Measurements from ENCODE around the gene PSMC5. TPM values are rescaled to one million over a fixed set of nuclear protein-coding genes. Genes with fewer than 3 reads are reported as not detected.
A peak's percentile ranks its signal among the peaks of the same experiment; 100 is the strongest.

The PSMC5 gene
- 106 TPM for polyA plus RNA-seq
- long read RNA-seq, donor 1, transcript PSMC5-201 (12 exons, 1,579 nt): major isoform, 22 of 24 reads
- long read RNA-seq, donor 1, partial matches to known transcripts: 0 of 24 reads
- long read RNA-seq, donor 1, other reads (novel, unspliced or antisense): 0 of 24 reads
- long read RNA-seq, donor 2, transcript PSMC5-201 (12 exons, 1,579 nt): major isoform, 41 of 190 reads
- long read RNA-seq, donor 2, transcript PSMC5-218 (2 exons, 576 nt): minor isoform, 6 of 190 reads
- long read RNA-seq, donor 2, partial matches to known transcripts: 130 of 190 reads
- long read RNA-seq, donor 2, other reads (novel, unspliced or antisense): 7 of 190 reads
- long read RNA-seq, donor 3: 0 reads
- long read RNA-seq, donor 4, partial matches to known transcripts: 0 of 6 reads
- long read RNA-seq, donor 4, other reads (novel, unspliced or antisense): 0 of 6 reads
- long read RNA-seq, donor 5, transcript PSMC5-201 (12 exons, 1,579 nt): major isoform, 20 of 23 reads
- long read RNA-seq, donor 5, partial matches to known transcripts: 0 of 23 reads
- long read RNA-seq, donor 5, other reads (novel, unspliced or antisense): 0 of 23 reads
- long read RNA-seq, donor 6, transcript PSMC5-201 (12 exons, 1,579 nt): major isoform, 28 of 51 reads
- long read RNA-seq, donor 6, transcript PSMC5-218 (2 exons, 576 nt): minor isoform, 6 of 51 reads
- long read RNA-seq, donor 6, partial matches to known transcripts: 12 of 51 reads
- long read RNA-seq, donor 6, other reads (novel, unspliced or antisense): 0 of 51 reads
- long read RNA-seq, donor 7, transcript PSMC5-201 (12 exons, 1,579 nt): major isoform, 21 of 33 reads
- long read RNA-seq, donor 7, partial matches to known transcripts: 5 of 33 reads
- long read RNA-seq, donor 7, other reads (novel, unspliced or antisense): 0 of 33 reads
- long read RNA-seq, donor 8, transcript PSMC5-218 (2 exons, 576 nt): minor isoform, 5 of 75 reads
- long read RNA-seq, donor 8, transcript PSMC5-201 (12 exons, 1,579 nt): major isoform, 48 of 75 reads
- long read RNA-seq, donor 8, partial matches to known transcripts: 16 of 75 reads
- long read RNA-seq, donor 8, other reads (novel, unspliced or antisense): 0 of 75 reads
- long read RNA-seq, donor 9, transcript PSMC5-212 (11 exons, 1,474 nt): minor isoform, 6 of 37 reads
- long read RNA-seq, donor 9, transcript PSMC5-201 (12 exons, 1,579 nt): major isoform, 27 of 37 reads
- long read RNA-seq, donor 9, partial matches to known transcripts: 0 of 37 reads
- long read RNA-seq, donor 9, other reads (novel, unspliced or antisense): 0 of 37 reads
- long read RNA-seq, donor 10, transcript PSMC5-201 (12 exons, 1,579 nt): major isoform, 28 of 47 reads
- long read RNA-seq, donor 10, partial matches to known transcripts: 12 of 47 reads
- long read RNA-seq, donor 10, other reads (novel, unspliced or antisense): 0 of 47 reads
- long read RNA-seq, donor 11, transcript PSMC5-201 (12 exons, 1,579 nt): major isoform, 36 of 48 reads
- long read RNA-seq, donor 11, partial matches to known transcripts: 5 of 48 reads
- long read RNA-seq, donor 11, other reads (novel, unspliced or antisense): 0 of 48 reads

- peaks cover 65% of the 10 kb centered on the region for H3K36me3 ChIP-seq (ENCODE audit: control insufficient read depth, insufficient read depth, low read length)
These were observed at the start of gene PSMC5, which contains the start of gene FTSJ3 for GRCh38 chr17:63827002-63827800. PSMC5 (plus strand) TSS chr17:63827431; CDS start chr17:63827491, 60 bp downstream. FTSJ3 (minus strand) TSS chr17:63827663; CDS start chr17:63826902, 761 bp downstream.

DNA sequence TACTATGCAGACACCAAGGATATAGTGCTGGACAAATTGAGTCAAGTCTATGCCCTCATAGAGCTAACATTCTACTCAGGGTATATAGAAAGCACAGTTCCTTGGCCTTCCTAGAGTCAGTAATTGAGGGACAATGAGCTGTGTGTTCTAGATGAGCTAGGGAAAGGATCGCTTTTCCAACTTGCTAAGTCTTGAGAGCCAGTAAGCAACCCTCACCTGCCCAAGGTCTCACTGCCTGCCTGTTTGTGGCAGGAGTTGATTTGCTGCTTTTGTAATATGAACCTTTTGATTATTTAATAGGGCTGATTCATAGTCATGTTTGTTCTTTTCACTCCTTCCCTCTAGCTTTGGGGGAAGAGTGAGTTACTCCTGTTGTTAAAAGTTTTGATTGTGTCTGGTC is 46.7 kb upstream of the PSMC5 start:
- H3K27me3 ChIP-seq (ENCODE audit: control insufficient read depth, insufficient read depth, low read length): no peaks in the 10 kb centered on the region
- H3K27ac ChIP-seq (ENCODE audit: low read length): no peak overlapping the region
- DNase-seq: no peak
- H3K36me3 ChIP-seq (ENCODE audit: control insufficient read depth, insufficient read depth, low read length): peaks cover 24% of the 10 kb centered on the region
- WGBS (ENCODE audit: insufficient coverage, low lambda C conversion rate): no CpG with 5 or more reads among the region's 1 CpG
- peaks cover 3% of the 10 kb centered on the region for H3K4me1 ChIP-seq (ENCODE audit: control insufficient read depth, insufficient read depth, low read length)
- no peak overlapping the region for H3K4me3 ChIP-seq (ENCODE audit: low read length)
- H3K9me3 ChIP-seq (ENCODE audit: control insufficient read depth, low read depth, low read length): no peaks in the 10 kb centered on the region

More at GRCh38 chr17:63827002-63827800, at the start of gene PSMC5, which contains the start of gene FTSJ3:
- H3K27me3 ChIP-seq (ENCODE audit: control insufficient read depth, insufficient read depth, low read length): no peaks in the 10 kb centered on the region
- peak; percentile 95 to 98 for DNase-seq
- peak within 1 kb of the TSS; percentile 81 for H3K27ac ChIP-seq (ENCODE audit: low read length)
- WGBS (ENCODE audit: insufficient coverage, low lambda C conversion rate): 0% methylated on average over 1 of the region's 58 CpGs
- no peaks in the 10 kb centered on the region for H3K9me3 ChIP-seq (ENCODE audit: control insufficient read depth, low read depth, low read length)
- peak within 1 kb of the TSS; percentile 69 for H3K4me3 ChIP-seq (ENCODE audit: low read length)
- peaks cover 11% of the 10 kb centered on the region for H3K4me1 ChIP-seq (ENCODE audit: control insufficient read depth, insufficient read depth, low read length)

DNA sequence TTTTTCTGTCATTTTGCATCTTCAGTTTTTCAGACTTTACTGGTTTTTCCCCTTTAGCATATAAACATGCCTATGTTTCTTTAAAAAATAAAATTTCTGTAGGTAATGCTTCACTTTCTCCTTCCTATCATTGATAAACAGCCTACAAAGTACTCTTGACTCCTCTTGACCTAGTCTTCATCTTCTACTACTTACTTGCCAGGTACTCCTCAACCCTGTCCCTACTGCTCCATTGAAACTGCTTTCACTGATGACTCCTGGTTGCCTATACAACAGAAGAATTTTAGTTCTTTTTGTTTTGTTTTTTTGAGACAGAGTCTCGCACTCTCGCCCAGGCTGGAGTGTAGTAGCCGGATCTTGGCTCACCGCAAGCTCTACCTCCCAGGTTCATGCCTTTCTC is 46.3 kb upstream of the PSMC5 start:
- no CpG with 5 or more reads among the region's 4 CpGs for WGBS (ENCODE audit: insufficient coverage, low lambda C conversion rate)
- Histone ChIP-seq H3K4me1 (ENCODE audit: control insufficient read depth, insufficient read depth, low read length) (peaks cover 2% of the 10 kb centered on the region), H3K9me3 (ENCODE audit: control insufficient read depth, low read depth, low read length) (no peaks in the 10 kb centered on the region), H3K27me3 (ENCODE audit: control insufficient read depth, insufficient read depth, low read length) (no peaks in the 10 kb centered on the region), H3K27ac (ENCODE audit: low read length) (no peak overlapping the region), H3K4me3 (ENCODE audit: low read length) (no peak overlapping the region), H3K36me3 (ENCODE audit: control insufficient read depth, insufficient read depth, low read length) (peaks cover 24% of the 10 kb centered on the region)
- DNase-seq: no peak

DNA sequence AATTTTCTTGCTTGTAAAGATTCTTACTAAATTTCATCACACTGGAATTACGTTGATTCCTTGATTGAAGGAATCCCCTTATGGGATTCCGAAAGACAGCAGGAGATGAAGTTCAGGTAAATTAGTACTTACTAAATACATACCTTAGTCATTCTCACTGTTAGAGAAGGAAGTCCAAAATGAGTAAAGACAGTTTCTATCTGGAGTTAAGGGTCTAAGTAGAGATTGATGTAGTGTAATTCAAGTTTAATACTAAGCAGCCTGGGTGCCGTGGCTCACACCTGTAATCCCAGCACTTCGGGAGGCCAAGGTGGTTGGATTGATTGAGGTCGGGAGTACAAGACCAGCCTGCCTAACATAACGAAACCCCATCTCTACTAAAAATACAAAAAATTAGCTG is 43.7 kb upstream of the PSMC5 start:
- no peak overlapping the region for H3K4me3 ChIP-seq (ENCODE audit: low read length)
- H3K27me3 ChIP-seq (ENCODE audit: control insufficient read depth, insufficient read depth, low read length): no peaks in the 10 kb centered on the region
- no peak for DNase-seq
- WGBS (ENCODE audit: insufficient coverage, low lambda C conversion rate): no CpG with 5 or more reads among the region's 6 CpGs
- no peaks in the 10 kb centered on the region for H3K9me3 ChIP-seq (ENCODE audit: control insufficient read depth, low read depth, low read length)
- no peaks in the 10 kb centered on the region for H3K4me1 ChIP-seq (ENCODE audit: control insufficient read depth, insufficient read depth, low read length)
- H3K36me3 ChIP-seq (ENCODE audit: control insufficient read depth, insufficient read depth, low read length): peaks cover 34% of the 10 kb centered on the region
- no peak overlapping the region for H3K27ac ChIP-seq (ENCODE audit: low read length)

- Histone ChIP-seq H3K9me3 (ENCODE audit: control insufficient read depth, low read depth, low read length) (no peaks in the 10 kb centered on the region), H3K27me3 (ENCODE audit: control insufficient read depth, insufficient read depth, low read length) (no peaks in the 10 kb centered on the region), H3K4me3 (ENCODE audit: low read length) (no peak overlapping the region), H3K36me3 (ENCODE audit: control insufficient read depth, insufficient read depth, low read length) (peaks cover 43% of the 10 kb centered on the region), H3K4me1 (ENCODE audit: control insufficient read depth, insufficient read depth, low read length) (no peaks in the 10 kb centered on the region), H3K27ac (ENCODE audit: low read length) (no peak overlapping the region)
- 100% methylated on average over 1 of the region's 1 CpG for WGBS (ENCODE audit: insufficient coverage, low lambda C conversion rate)
- no peak for DNase-seq
These were observed 41.7 kb upstream of the PSMC5 start for GRCh38 chr17:63785556-63785955.

GRCh38 chr17:63786117-63786516 is 41.1 kb upstream of the PSMC5 start:
- no peaks in the 10 kb centered on the region for H3K9me3 ChIP-seq (ENCODE audit: control insufficient read depth, low read depth, low read length)
- peaks cover 43% of the 10 kb centered on the region for H3K36me3 ChIP-seq (ENCODE audit: control insufficient read depth, insufficient read depth, low read length)
- no peak overlapping the region for H3K27ac ChIP-seq (ENCODE audit: low read length)
- H3K27me3 ChIP-seq (ENCODE audit: control insufficient read depth, insufficient read depth, low read length): no peaks in the 10 kb centered on the region
- H3K4me3 ChIP-seq (ENCODE audit: low read length): no peak overlapping the region
- DNase-seq: no peak
- H3K4me1 ChIP-seq (ENCODE audit: control insufficient read depth, insufficient read depth, low read length): no peaks in the 10 kb centered on the region
- no CpG with 5 or more reads among the region's 1 CpG for WGBS (ENCODE audit: insufficient coverage, low lambda C conversion rate)

- H3K27ac ChIP-seq (ENCODE audit: low read length): no peak overlapping the region
- H3K4me1 ChIP-seq (ENCODE audit: control insufficient read depth, insufficient read depth, low read length): no peaks in the 10 kb centered on the region
- H3K36me3 ChIP-seq (ENCODE audit: control insufficient read depth, insufficient read depth, low read length): peaks cover 46% of the 10 kb centered on the region
- no peak overlapping the region for H3K4me3 ChIP-seq (ENCODE audit: low read length)
- DNase-seq: no peak
- no peaks in the 10 kb centered on the region for H3K27me3 ChIP-seq (ENCODE audit: control insufficient read depth, insufficient read depth, low read length)
- WGBS (ENCODE audit: insufficient coverage, low lambda C conversion rate): 100% methylated on average over 1 of the region's 13 CpGs
- no peaks in the 10 kb centered on the region for H3K9me3 ChIP-seq (ENCODE audit: control insufficient read depth, low read depth, low read length)
These were observed 40.1 kb upstream of the PSMC5 start for GRCh38 chr17:63786971-63787711.

GRCh38 chr17:63790057-63790456 is 37.2 kb upstream of the PSMC5 start:
- H3K9me3 ChIP-seq (ENCODE audit: control insufficient read depth, low read depth, low read length): no peaks in the 10 kb centered on the region
- WGBS (ENCODE audit: insufficient coverage, low lambda C conversion rate): 100% methylated on average over 2 of the region's 6 CpGs
- no peak for DNase-seq
- no peak overlapping the region for H3K27ac ChIP-seq (ENCODE audit: low read length)
- no peak overlapping the region for H3K4me3 ChIP-seq (ENCODE audit: low read length)
- peaks cover 55% of the 10 kb centered on the region for H3K36me3 ChIP-seq (ENCODE audit: control insufficient read depth, insufficient read depth, low read length)
- no peaks in the 10 kb centered on the region for H3K27me3 ChIP-seq (ENCODE audit: control insufficient read depth, insufficient read depth, low read length)
- H3K4me1 ChIP-seq (ENCODE audit: control insufficient read depth, insufficient read depth, low read length): no peaks in the 10 kb centered on the region
